Omental fat pad (tissue), 4 donors: ENCODE data around the gene DMRTA2. TPM values are rescaled to one million over a fixed set of nuclear protein-coding genes. Genes with fewer than 3 reads are reported as not detected.

ENCODE experiments used
- ATAC-seq: fragments of 150-250 bp; one replicate; pipeline ENCODE4 v1.9.1; 2016; ENCODE audit warnings: mild to moderate bottlenecking, moderate library complexity; ENCODE audit not compliant: low FRiP score
- DNase-seq: peaks from one replicate; pipeline ENCODE4 v3.0.0-alpha.2; 2019; ENCODE audit warnings: low spot score
- CTCF ChIP-seq, 3 donors: fragments of 450-650 bp; IDR thresholded peaks; one replicate each; pipeline ENCODE4 v1.5.1; 2016 to 2017; ENCODE audit warnings: antibody characterized with exemption in 3 of 3, mild to moderate bottlenecking in 3 of 3, moderate library complexity in 2 of 3
- total RNA-seq, 4 donors: library from RNA; depleted of rRNA; stranded (reverse); fragments of >200 nt; gene quantifications; one replicate each; pipeline ENCODE4 v1.1.0, GENCODE V29; 2016

The DMRTA2 gene
- total RNA-seq: not detected

GRCh38 chr1:50422946-50423669 is at the start of gene DMRTA2:
DMRTA2 (minus strand) TSS chr1:50423443; CDS start chr1:50421536, 1,907 bp downstream.
- TF ChIP-seq CTCF (IDR thresholded peaks at IDR 0.05): no peak
- DNase-seq (no peak), ATAC-seq (no peak)

DNA sequence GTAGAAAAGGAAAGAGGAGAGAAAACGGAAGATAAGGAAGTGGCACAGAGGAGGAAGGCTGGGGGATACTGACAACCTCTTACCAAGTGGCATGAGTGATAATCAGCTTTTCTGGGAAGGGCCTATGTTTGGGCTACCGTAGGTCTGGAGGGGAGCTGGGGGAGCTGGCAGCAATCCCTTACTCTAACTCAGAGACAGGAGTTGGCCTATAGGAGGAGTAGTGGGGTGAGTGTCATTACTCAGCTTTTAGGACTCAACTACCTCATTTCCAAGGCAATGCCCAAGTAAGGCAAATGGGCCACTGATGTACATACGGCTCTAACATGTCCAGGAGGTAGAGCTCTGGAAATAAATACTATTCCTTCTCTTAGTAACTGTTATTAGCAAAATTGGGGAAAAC is 48.7 kb upstream of the DMRTA2 start:
- TF ChIP-seq CTCF (IDR thresholded peaks at IDR 0.05): no peak
- ATAC-seq (no peak), DNase-seq (no peak)

- no peak for TF ChIP-seq CTCF (IDR thresholded peaks at IDR 0.05)
- DNase-seq (no peak), ATAC-seq (no peak)
Measured at GRCh38 chr1:50462964-50463363, 39.7 kb upstream of the DMRTA2 start.

DNA sequence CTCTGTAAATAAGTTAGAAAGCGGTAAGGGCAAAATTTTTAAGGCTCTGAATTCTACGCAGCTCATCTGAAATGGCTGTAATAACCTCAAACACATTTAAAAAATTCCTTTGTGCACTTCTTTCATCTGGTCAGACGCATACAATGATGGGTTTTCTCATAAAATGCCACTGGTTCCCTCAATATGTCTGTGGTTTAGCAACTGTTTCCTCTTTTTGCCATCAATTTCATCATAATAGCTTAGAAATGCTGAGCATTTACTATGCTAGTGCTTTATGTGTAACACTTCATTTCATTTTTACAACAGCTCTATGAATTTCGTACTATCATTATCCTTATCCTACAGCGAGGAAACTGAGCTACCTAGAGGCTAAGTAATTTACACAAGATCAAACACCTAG is 35.3 kb upstream of the DMRTA2 start:
- ATAC-seq: no peak
- TF ChIP-seq CTCF (IDR thresholded peaks at IDR 0.05): no peak
- DNase-seq: no peak

GRCh38 chr1:50454911-50455310 is 31.7 kb upstream of the DMRTA2 start:
- ATAC-seq: no peak
- no peak for DNase-seq
- no peak for TF ChIP-seq CTCF (IDR thresholded peaks at IDR 0.05)

DNA sequence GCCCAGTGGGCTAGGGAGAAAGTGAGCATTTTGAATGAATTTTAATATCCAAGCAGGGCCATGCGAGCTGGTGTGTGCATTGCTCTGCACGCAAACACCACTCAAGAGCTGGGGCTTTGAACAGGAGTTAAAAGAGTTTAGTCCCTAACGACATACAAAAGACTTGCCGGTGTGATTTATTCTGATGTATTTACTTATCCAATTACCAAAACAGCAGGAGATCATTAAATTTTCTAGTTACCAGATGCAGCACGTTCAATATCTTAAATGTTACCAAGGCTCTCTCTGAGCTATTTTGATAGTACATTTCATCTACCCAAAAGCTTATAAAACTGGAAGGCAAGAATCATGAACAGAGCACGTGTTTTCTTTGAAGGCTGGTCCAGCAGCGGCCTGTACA is 30.0 kb upstream of the DMRTA2 start:
- no peak for ATAC-seq
- no peak for DNase-seq

More for the DNA sequence above, 30.0 kb upstream of the DMRTA2 start:
- TF ChIP-seq CTCF (IDR thresholded peaks at IDR 0.05): no peak
